Activated CD4-positive, CD25-positive, alpha-beta regulatory T cell treated with anti-CD3 and anti-CD28 coated beads, Interleukin-2, amount 50 U/mL, for 16 hours (primary cell): ENCODE data around the gene ERBB4.

Experiments
- DNase-seq: peaks from one replicate; pipeline ENCODE4 v3.0.0-alpha.2; 2020; ENCODE audit warnings: low read depth, low spot score

The ERBB4 gene

GRCh38 chr2:212083492-212083891 lies 455.1 kb downstream of the ERBB4 start:
- no peak for DNase-seq

- no peak for DNase-seq
Measured at GRCh38 chr2:212078103-212078502, 460.5 kb downstream of the ERBB4 start.

DNA sequence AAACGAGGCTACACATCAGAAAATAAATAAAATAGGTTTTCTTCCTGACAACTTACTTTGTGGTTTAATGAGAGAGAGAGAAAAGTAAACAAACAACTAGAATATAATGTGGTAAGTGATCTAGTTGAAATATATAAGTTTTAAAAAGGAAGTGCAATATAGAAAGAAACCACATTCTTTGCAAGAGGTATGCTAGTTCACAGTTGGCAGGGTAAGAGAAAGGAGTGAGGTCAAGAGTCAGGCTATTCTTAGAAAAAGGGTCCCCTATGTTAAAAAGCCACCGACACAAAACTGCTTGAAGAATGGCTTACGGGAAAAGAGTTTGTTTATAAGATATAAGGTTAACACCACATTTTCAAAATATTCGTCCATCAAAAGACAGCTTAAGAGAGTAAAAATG lies 462.1 kb downstream of the ERBB4 start:
- no peak for DNase-seq

GRCh38 chr2:212073360-212073759 lies 465.2 kb downstream of the ERBB4 start:
- no peak for DNase-seq

DNA sequence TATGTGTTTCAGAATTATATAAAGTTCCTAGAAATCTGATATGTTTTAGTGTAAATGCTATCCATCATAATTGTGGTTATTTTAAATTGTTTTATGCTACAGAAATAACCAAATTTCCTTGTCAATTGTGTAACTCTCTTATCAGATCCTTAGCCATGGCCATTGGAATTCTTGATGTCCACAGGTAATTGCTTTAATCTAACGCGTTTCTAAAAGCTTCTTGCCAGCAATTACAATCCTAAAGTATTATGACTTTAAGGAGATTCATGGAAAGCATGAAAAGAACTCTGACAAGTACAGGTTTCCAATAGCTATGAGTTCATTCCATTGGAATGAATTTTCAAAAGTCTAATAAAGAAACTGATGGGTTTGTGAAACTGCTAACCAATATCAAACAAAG lies 472.1 kb downstream of the ERBB4 start:
- DNase-seq = no peak

DNA sequence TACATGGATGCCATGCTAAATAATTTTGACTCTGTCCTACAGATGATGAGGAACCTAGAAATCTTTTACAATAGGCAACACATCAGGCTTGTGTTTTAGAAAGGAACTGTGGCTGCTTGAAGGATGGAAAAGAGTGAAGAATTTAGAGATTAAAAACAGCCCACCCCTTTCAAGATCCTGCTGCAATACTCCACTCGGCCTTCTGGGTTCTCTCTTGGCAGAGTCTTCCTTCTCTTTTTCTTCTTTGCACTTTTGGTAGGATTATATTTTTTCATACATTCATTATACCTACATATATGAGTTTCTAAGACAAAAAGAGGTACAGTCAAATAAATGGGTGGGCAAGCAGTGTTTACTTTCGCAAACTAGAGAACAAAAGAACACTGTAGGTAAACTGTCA lies 474.3 kb downstream of the ERBB4 start:
- DNase-seq = no peak

DNA sequence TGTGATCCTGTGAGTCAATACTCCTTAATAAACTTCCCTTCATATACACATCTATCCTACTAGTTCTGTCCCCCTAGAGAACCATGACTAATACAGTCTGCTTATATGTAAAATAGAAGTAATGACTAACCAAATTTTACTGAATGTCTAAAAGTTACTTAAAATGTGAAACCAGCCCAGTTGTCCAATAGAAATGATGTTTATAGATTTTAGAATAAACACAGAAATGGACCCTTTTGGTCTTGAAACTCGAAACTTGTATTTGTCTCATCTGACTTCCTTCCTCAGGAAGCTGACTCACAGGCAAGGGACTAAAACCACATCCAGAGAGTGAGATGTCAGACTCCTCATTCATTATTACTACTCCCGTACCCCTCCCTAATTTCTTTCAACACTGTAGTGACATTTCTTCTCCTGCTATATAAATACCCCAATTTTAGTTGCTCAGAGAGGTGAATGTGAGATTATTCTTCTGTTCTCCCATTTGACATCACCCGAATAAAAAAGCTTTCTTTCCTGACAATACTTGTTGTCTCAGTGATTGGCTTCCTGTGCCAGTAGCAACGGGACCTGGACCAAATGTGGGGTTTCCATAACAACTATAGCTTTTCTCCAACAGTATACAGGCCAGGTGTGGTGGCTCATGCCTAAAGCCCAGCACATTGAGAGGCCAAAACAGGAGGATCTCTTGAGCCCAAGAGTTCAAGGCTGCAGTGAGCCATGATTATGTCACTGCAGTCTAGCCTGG lies 486.0 kb downstream of the ERBB4 start:
- no peak for DNase-seq

DNA sequence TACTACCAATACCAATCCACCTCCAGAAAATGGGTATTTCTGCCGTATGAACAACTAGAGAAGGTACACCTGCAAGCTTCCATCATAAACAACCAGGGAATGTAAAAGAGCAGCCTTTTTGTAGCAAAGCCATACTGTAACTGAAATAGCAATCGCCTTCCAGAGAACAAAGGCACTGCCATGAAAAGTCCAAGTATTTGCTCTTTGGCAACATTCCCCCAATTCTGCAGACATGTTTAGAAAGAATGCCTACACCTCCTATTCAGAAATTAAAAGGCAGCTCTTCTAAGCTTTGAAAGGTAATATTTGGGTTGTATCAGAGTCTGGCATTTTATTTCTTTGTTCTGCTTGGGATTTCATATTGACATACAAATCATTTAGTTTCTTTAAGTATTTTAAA lies 487.7 kb downstream of the ERBB4 start:
- DNase-seq = no peak

- DNase-seq = no peak
Measured at GRCh38 chr2:212042562-212042961, 496.0 kb downstream of the ERBB4 start.

DNA sequence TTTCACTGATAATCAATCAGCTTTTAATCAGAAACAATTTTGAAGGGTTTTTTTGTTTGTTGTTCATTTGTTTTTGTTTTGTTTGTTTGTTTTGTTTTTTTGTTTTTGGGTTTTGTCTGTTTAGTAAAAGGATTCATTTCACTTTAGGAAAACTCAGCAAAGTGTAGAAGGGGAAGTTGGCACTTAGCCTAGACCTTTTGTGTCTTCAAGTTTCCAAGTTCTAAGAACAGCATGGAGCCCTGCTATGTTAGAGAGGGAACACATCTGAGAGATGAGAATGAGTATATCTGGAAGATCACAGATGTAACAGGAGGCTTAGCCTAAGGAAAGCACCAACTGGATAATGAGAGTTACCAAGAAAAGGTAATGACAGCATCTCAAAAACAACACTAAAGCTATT lies 501.5 kb downstream of the ERBB4 start:
- DNase-seq = no peak

DNA sequence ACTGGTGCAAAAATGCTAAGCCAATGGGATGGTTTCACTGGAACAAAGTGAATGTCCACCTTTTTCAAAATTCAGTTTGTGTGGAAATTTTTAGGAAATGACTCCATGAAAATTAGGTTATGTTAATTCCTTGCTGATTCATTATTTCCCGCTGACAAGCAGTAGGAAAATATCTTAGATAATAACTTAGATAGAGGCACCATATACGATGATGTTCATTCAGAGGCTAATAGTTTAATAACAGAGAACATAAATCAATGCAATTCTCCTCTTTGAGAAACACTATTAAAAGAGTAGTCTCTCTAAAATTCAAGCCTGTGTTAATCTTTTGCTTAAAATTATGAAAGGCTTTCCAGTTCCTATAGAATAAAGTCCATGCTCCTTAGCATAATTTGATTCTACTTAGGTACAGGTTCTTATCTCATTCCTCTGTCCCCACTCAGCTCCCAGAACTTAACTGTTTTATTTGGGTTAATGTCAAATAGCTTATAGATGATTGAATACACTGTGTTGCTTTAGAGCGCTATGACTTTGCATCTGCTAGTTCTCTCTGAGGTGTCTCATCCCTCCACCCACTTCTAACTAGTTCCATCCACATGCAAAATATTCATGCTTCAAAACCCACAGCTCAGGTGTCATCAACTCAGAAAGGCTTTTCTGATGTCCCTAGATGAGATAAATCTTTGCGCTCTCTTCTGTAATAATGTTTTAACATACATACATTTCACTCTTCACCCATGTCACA lies 503.6 kb downstream of the ERBB4 start:
- no peak for DNase-seq

DNA sequence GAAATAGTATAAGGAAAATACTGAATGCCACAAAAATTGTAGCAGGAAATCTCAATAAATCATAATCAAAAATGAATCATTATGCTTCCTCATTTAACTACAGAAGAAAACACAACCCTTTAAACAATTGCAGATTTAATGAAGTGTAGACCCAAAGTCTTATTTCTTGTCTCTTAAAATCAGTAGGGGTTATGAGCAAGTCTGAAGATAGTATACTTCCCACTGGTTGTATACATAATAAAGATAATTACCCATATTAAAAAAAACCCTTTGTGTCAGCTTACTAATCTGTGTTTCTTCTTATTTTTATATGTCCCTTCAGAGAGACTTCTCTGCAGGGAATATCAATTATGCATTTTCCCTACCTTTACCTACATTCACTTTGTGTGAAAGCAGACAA lies 504.7 kb downstream of the ERBB4 start:
- no peak for DNase-seq

DNA sequence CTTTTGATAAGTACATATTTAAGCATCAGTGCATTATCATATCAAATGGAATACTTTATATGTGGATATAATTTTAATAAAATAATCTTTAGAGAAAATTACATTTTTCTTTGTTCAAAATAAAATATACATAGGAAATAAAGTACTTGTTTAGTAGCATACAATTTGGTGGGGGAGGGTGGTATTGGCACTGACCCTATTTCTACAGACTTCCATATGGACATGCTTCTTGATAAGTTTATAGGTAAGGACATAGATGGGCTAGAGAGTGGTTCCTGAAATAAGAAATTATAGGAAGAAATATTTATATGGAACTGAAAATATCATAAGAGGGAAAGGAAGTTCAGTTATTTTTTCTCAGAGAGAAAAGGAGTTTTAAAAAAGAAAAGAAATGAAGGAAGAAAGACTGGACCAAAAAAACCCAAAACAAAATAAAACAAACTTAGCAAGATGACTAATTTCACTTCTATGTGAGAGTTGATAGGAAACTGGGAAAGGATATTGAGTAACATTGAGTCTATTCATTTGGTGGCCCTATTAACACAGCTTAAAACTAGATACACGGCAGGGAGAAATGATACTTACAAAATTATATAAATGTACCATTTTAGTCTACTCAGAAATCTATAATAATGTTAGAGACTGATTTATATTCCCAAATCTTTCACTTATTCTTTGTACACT lies 505.9 kb downstream of the ERBB4 start:
- no peak for DNase-seq

GRCh38 chr2:212032032-212032431 lies 506.6 kb downstream of the ERBB4 start:
- DNase-seq = no peak

DNA sequence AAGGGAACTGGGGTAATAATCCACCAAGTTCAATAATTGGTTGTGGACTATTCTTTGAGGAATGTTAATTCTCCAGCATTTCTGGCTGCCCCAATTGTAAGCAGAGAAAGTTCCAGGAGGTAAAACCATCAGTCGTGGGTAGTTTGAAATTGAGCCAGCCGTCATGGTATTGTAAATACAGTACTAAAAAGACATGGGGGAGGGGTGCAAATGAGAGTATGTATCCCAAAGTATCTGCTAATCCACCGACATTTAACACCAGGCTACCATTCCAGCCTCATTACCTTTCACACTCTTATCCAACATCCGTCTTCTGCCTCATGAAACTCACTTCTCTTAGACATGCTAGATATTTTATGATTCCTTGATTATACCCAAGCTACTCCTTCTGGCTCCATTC lies 507.9 kb downstream of the ERBB4 start:
- no peak for DNase-seq

DNA sequence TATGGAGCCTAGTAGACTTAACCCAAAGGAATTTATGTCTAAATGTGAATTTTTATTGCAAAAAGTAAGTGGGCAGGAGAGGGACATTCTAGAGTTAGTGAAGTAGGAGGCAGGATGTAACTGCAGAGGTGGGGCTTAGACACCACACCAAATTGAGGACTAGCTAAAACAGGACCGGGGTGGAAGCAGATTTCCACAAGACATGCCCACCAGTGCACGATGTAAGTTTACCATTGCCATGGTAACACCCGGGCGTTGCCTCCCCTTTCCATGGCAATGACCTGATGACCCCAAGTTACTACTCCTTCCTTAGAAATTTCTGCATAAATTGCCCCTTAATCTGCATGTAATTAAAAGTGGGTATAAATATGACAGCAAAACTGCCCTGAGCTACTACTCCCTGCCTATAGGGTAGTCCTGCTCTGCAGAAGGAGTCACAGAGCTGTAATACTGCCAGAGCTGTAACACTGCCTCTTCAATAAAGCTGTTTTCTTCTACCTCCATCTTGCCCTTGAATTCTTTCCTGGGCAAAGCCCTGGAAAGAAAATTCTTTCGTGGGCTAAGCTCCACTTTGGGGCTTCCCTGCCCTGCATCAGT lies 509.7 kb downstream of the ERBB4 start:
- no peak for DNase-seq

GRCh38 chr2:212027681-212028628 lies 510.6 kb downstream of the ERBB4 start:
- no peak for DNase-seq

DNA sequence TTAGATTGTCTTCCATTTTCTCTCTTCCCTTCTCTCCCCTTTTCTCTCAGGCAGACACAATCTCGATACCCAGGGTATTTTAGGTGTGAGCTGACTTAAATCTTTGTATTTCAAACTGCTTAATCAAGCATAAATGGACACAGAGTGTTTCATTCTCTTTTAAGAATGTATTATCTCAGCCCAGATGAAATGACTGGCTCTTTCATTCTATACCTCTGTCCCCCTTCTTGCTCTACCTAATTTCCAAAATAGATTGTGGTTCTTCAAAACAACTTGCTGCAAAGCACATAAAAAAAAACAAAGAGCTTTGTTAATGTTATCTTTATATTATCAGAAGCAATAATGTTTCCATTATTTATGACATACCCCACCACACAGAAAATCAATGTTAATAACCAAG lies 514.6 kb downstream of the ERBB4 start:
- DNase-seq = no peak

DNA sequence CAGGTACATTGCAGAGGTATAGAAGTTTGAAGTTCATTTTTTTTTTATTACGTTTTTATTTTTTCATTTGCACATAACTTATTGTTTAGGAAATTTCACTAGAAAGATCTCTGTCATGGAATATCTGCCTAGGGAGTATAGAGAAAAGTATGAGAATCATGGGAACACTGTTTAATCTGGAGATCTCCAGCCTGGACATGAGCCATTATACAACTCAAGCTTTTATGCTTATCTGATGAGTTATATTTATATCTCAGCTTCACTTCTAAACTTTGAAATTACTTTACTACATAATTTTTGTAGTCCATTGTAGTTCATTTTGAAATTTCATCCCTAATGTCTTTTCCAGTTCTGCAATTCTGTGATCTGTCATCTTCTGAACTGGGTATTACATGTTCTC lies 515.6 kb downstream of the ERBB4 start:
- no peak for DNase-seq

DNA sequence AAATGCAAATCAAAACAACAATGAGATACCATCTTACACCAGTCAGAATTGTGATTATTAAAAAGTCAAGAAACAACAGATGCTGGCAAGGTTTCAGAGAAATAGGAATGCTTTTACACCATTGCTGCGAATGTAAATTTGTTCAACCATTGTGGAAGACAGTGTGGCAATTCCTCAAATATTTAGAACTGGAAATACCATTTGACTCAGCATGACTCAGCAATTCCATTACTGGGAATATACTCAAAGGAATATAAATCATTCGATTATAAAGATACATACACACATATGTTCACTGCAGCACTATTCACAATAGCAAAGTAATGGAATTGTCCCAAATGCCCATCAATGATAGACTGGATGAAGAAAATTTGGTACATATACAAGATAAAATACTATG lies 516.7 kb downstream of the ERBB4 start:
- DNase-seq = no peak

DNA sequence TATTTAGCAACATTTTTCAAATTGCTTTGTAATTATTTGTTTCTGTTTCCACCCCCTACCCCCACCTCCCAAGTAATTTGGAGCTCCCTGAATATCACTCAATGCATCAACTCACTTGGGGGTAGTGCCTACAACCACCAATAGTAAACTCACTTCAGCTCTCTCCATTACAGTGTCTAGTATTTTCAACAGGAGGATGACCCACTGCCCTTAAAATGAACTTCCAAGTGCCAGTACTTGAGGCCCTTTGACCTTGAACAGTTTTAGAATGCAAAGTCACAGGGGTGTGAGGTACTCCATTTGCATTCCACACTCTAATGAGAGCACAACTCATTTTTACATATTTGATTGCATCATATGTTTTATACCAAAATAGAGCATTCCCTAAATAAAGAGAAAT lies 523.0 kb downstream of the ERBB4 start:
- DNase-seq = no peak
